Cardiac muscle cell (in vitro differentiated cells and primary cell): ENCODE measurements around the gene ALPG. TPM values are rescaled to one million over a fixed set of nuclear protein-coding genes. Genes with fewer than 3 reads are reported as not detected.
"Not testable (repeated sequence)": the region's sequence is repeated elsewhere in the genome, so short reads cannot be mapped to it uniquely, and the experiment has no call there.

Source experiments
- DNase-seq, 2 donors: peaks; one replicate each; pipeline versions ENCODE4 v3.0.0 to v3.0.0-alpha.2; 2010 to 2017; ENCODE audit warnings: low read depth in 1 of 2, low spot score in 1 of 2
- H3K27ac ChIP-seq: fragments of 200-600 bp; sonication (generic); 2 replicates; pipeline ENCODE4 v1.5.1; 2016
- H3K27me3 ChIP-seq: fragments of 200-600 bp; sonication (generic); 2 replicates; pipeline ENCODE4 v1.6.0; 2016; ENCODE audit warnings: control low read depth
- H3K36me3 ChIP-seq: fragments of 200-600 bp; sonication (generic); 2 replicates; pipeline ENCODE4 v1.5.1; 2016; ENCODE audit warnings: control low read depth
- H3K4me1 ChIP-seq: fragments of 200-600 bp; sonication (generic); 2 replicates; pipeline ENCODE4 v1.8.1; 2017; ENCODE audit warnings: low read depth, mild to moderate bottlenecking, mixed run types
- H3K4me3 ChIP-seq: fragments of 200-600 bp; sonication (generic); 2 replicates; pipeline ENCODE4 v1.5.1; 2016; ENCODE audit warnings: mild to moderate bottlenecking
- H3K9me3 ChIP-seq: fragments of 200-600 bp; sonication (generic); 2 replicates; pipeline ENCODE4 v1.5.1; 2017; ENCODE audit warnings: low read depth, mild to moderate bottlenecking, control low read depth
- CTCF ChIP-seq: IDR thresholded peaks from 2 replicates; pipeline ENCODE4 v1.5.1; 2012; ENCODE audit warnings: low read depth, mild to moderate bottlenecking, low read length
- polyA plus RNA-seq: library from polyadenylated mRNA; unstranded; fragments of >200 nt; fragmentation: Nextera tagmentation; extraction: Ambion mirVana; gene quantifications from 2 replicates; pipeline ENCODE4 v1.2.1, GENCODE V29; 2016
- total RNA-seq: library from RNA; depleted of rRNA; stranded (reverse); fragments of >200 nt; gene quantifications from 2 replicates; pipeline ENCODE4 v1.2.3, GENCODE V29; 2016

The ALPG gene
- total and polyA plus RNA-seq, 2 experiments from 2014 or later, result not detected

GRCh38 chr2:232443669-232444408 lies 37.2 kb downstream of the ALPG start:
- not testable (repeated sequence) for H3K36me3 ChIP-seq, H3K4me1 ChIP-seq, DNase-seq, H3K27me3 ChIP-seq, H3K9me3 ChIP-seq, H3K4me3 ChIP-seq, H3K27ac ChIP-seq

GRCh38 chr2:232444409-232445148 lies 37.9 kb downstream of the ALPG start:
- peak; percentile 39 to 61 for DNase-seq
- no peaks in the 10 kb centered on the region for H3K4me1 ChIP-seq

GRCh38 chr2:232445149-232445885 lies 38.7 kb downstream of the ALPG start:
- not testable (repeated sequence) for H3K4me1 ChIP-seq, H3K36me3 ChIP-seq, DNase-seq, H3K9me3 ChIP-seq, H3K4me3 ChIP-seq, H3K27ac ChIP-seq, H3K27me3 ChIP-seq

More at GRCh38 chr2:232444409-232445148, 37.9 kb downstream of the ALPG start:
- peak; percentile 69 for TF ChIP-seq CTCF
- H3K4me3 ChIP-seq, result no peak overlapping the region
- no peaks in the 10 kb centered on the region for H3K9me3 ChIP-seq
- H3K27ac ChIP-seq, result no peak overlapping the region
- H3K27me3 ChIP-seq, result no peaks in the 10 kb centered on the region
- no peaks in the 10 kb centered on the region for H3K36me3 ChIP-seq

- H3K4me3 ChIP-seq, H3K9me3 ChIP-seq, H3K27ac ChIP-seq, H3K4me1 ChIP-seq, H3K27me3 ChIP-seq, H3K36me3 ChIP-seq: not testable (repeated sequence)
- peak; percentile 41 for TF ChIP-seq CTCF
- peak in 1 of 2 donors; percentile 18 for DNase-seq
Observed at GRCh38 chr2:232446266-232446777, 39.7 kb downstream of the ALPG start.

GRCh38 chr2:232447091-232447620 lies 40.5 kb downstream of the ALPG start:
- no peaks in the 10 kb centered on the region for H3K4me1 ChIP-seq
- TF ChIP-seq CTCF, result no peak
- H3K36me3 ChIP-seq, result no peaks in the 10 kb centered on the region
- H3K4me3 ChIP-seq, result no peak overlapping the region
- no peaks in the 10 kb centered on the region for H3K9me3 ChIP-seq
- H3K27me3 ChIP-seq, result no peaks in the 10 kb centered on the region
- DNase-seq, result no peak
- H3K27ac ChIP-seq, result no peak overlapping the region

- no peak for DNase-seq
- no peaks in the 10 kb centered on the region for H3K27me3 ChIP-seq
- H3K4me1 ChIP-seq, result no peaks in the 10 kb centered on the region
- no peaks in the 10 kb centered on the region for H3K9me3 ChIP-seq
- no peak overlapping the region for H3K27ac ChIP-seq
- no peak for TF ChIP-seq CTCF
- H3K4me3 ChIP-seq, result no peak overlapping the region
- no peaks in the 10 kb centered on the region for H3K36me3 ChIP-seq
Observed at GRCh38 chr2:232447638-232448303, 41.1 kb downstream of the ALPG start.
